22Rv1 (cell line): Measurements from ENCODE around the gene ZBTB20.

ENCODE experiments used
- ZFX ChIP-seq: fragments of 450-650 bp; IDR thresholded peaks from 2 replicates; pipeline ENCODE4 v1.6.1; 2017; ENCODE audit warnings: antibody characterized with exemption, borderline replicate concordance
- TF ChIP-seq, protein P1 (sequence below): fragments of 450-650 bp; IDR thresholded peaks from 2 replicates; pipeline ENCODE4 v1.5.1; 2017; ENCODE audit warnings: mild to moderate bottlenecking

- TF ChIP-seq, protein P1, sequence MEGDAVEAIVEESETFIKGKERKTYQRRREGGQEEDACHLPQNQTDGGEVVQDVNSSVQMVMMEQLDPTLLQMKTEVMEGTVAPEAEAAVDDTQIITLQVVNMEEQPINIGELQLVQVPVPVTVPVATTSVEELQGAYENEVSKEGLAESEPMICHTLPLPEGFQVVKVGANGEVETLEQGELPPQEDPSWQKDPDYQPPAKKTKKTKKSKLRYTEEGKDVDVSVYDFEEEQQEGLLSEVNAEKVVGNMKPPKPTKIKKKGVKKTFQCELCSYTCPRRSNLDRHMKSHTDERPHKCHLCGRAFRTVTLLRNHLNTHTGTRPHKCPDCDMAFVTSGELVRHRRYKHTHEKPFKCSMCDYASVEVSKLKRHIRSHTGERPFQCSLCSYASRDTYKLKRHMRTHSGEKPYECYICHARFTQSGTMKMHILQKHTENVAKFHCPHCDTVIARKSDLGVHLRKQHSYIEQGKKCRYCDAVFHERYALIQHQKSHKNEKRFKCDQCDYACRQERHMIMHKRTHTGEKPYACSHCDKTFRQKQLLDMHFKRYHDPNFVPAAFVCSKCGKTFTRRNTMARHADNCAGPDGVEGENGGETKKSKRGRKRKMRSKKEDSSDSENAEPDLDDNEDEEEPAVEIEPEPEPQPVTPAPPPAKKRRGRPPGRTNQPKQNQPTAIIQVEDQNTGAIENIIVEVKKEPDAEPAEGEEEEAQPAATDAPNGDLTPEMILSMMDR: no peak
- TF ChIP-seq ZFX: no peak
Measured at GRCh38 chr3:115082260-115082659, 64.8 kb downstream of the ZBTB20 start.
